NB4 (cell line): ENCODE results near the gene LTB4R.

ENCODE experiments used
- POLR2A ChIP-seq: IDR thresholded peaks from 2 replicates; pipeline ENCODE4 v1.6.1; 2011; ENCODE audit warnings: mild to moderate bottlenecking; ENCODE audit not compliant: insufficient read length; ENCODE audit errors: extremely low read depth
- TF ChIP-seq, protein P1 (sequence below): IDR thresholded peaks from one replicate; pipeline ENCODE4 v1.5.1; 2012; ENCODE audit warnings: low read depth, low read length

DNA sequence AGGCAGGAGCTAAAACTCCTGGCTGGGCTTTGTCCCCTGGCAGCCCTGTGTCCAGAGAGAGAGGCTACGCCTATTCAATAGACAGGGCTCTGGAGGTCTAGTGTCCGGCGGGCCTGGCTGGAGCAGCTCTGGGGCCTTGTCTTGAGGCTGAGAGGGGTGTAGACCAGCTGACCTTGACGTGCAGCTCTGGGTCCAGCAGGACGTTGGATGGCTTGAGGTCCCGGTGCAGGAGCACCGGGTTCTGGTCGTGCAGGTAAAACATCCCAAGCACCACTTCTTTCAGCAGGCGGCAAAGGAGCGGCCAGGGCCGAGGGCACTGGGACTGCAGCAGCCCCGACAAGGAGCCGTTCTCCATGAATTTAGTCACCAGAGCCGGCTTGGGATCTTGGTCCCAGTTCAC, 27.5 kb downstream of the LTB4R start:
- TF ChIP-seq POLR2A: no peak
- TF ChIP-seq, protein P1, sequence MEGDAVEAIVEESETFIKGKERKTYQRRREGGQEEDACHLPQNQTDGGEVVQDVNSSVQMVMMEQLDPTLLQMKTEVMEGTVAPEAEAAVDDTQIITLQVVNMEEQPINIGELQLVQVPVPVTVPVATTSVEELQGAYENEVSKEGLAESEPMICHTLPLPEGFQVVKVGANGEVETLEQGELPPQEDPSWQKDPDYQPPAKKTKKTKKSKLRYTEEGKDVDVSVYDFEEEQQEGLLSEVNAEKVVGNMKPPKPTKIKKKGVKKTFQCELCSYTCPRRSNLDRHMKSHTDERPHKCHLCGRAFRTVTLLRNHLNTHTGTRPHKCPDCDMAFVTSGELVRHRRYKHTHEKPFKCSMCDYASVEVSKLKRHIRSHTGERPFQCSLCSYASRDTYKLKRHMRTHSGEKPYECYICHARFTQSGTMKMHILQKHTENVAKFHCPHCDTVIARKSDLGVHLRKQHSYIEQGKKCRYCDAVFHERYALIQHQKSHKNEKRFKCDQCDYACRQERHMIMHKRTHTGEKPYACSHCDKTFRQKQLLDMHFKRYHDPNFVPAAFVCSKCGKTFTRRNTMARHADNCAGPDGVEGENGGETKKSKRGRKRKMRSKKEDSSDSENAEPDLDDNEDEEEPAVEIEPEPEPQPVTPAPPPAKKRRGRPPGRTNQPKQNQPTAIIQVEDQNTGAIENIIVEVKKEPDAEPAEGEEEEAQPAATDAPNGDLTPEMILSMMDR: no peak
